Fibroblast of mammary gland (primary cell): Measurements from ENCODE around the gene KCNK17.
A peak's percentile ranks its signal among the peaks of the same experiment; 100 is the strongest.

Experiments used
- DNase-seq: peaks from one replicate; pipeline ENCODE4 v3.0.0-alpha.2; 2010; ENCODE audit warnings: low read depth
- H3K4me3 ChIP-seq: 2 replicates; pipeline ENCODE4 v1.5.1; 2011; ENCODE audit warnings: low read depth, mild to moderate bottlenecking, low read length, moderate library complexity; ENCODE audit not compliant: control insufficient read depth
- TF ChIP-seq, protein P1 (sequence below): conservative IDR thresholded peaks from 2 replicates; pipeline ENCODE4 v1.5.1; 2011; ENCODE audit warnings: low read depth, low read length, inconsistent platforms; ENCODE audit not compliant: control insufficient read depth, insufficient read depth

Gene KCNK17

DNA sequence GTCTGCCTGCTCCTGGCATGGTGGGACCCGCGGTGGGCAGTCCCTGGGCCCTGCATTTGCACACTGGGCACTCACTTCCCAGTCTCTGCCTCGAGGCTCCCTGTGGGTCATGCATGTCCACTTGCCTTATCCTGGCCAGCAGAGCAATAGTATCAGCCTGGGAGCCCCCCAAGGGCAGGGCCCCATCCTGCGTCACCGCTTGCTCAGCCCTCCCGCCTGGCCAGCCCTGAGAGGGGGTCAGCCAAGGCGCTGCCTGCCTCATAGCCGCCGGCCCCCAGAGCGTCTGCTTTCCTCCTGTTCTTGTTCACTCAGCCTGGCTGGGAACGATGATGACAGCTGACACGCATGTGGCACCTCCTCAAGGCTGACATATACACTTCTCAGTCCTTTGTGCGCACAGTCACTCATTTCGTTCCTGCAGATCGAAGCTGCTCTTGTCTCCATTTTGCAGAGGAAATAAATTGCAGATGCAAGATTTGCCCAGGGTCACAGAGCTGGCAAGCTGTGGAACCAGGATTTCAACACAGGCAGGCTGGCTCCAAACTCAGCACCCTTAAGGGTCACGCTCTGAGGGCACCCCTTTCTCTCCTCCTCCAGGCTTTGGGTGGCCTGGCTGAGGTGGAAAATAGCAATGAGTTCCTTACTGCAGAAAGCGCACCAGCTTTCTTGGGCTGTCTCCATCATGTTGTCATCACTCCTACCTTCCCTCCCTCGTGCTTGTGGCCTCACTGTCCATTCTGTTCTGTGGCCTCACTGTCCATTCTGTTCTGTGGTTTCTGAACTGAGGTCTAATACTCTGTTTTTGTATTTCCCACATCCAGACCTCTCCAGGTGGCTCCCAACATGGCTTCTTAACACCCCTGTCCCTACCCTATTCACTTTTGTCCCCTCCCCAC, 17.2 kb downstream of the KCNK17 start:
- TF ChIP-seq, protein P1, sequence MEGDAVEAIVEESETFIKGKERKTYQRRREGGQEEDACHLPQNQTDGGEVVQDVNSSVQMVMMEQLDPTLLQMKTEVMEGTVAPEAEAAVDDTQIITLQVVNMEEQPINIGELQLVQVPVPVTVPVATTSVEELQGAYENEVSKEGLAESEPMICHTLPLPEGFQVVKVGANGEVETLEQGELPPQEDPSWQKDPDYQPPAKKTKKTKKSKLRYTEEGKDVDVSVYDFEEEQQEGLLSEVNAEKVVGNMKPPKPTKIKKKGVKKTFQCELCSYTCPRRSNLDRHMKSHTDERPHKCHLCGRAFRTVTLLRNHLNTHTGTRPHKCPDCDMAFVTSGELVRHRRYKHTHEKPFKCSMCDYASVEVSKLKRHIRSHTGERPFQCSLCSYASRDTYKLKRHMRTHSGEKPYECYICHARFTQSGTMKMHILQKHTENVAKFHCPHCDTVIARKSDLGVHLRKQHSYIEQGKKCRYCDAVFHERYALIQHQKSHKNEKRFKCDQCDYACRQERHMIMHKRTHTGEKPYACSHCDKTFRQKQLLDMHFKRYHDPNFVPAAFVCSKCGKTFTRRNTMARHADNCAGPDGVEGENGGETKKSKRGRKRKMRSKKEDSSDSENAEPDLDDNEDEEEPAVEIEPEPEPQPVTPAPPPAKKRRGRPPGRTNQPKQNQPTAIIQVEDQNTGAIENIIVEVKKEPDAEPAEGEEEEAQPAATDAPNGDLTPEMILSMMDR: no peak
- H3K4me3 ChIP-seq: no peak overlapping the region
- DNase-seq: peak; percentile 47

DNA sequence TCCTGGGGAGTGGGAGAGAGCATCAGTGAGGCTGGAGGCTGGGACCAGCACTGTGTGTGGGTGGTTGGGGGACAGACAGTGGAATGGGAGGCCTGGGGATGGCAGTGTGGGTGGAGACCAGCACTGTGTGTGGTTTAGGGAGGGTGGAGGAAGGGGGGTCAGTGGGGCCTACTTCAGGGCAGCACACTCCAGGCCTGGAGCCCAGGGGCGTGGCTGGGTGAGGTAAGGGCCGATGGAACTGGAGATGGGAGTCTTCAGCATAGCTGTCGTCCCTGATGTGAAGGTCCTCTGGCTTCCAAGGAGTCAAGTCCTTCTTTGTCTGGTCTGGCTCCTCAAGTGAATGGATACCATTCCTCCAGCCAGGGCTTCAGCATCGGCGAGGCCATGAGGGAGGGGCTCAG, 18.6 kb downstream of the KCNK17 start:
- no peak for DNase-seq
- TF ChIP-seq, protein P1: no peak
- H3K4me3 ChIP-seq: no peak overlapping the region

DNA sequence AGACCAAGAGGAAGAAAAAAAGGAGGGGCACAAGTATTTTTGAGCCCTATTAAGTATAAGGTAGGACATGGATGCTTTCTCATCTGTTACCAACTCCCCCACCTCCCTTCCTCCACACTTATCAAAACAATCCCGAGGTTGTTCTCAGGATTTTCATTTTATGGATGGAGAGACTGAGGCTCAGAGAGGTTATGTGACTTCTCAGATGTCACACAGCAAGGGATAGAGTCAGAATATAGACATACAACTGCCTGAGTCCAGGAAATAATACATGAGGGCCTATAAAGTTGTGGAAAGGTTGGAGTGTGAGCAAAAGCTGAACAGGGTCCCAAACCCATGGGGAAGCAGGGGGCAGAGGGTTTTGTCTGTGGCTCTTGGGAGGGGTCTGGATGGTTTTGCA, 19.3 kb downstream of the KCNK17 start:
- no peak overlapping the region for H3K4me3 ChIP-seq
- TF ChIP-seq, protein P1: no peak
- no peak for DNase-seq

DNA sequence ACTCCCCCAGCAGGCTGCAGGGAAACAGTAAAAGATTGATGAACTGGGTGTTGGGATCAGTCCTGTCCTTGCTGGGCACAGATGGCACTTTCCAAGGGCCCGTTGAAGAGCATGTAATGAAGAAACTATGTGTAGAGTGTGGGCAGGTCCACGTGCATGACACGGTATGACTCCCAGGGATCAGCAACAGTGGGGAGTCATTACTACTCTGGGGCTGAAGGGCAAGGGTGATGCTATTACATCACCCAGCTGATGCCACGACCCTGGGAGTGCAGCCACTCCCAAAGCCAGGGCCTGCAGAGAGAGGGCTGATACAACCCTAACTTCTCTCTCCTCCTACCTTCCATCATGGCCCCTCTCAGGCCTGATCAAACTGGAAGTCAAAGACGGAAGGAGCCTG, 20.1 kb downstream of the KCNK17 start:
- TF ChIP-seq, protein P1: no peak
- DNase-seq: no peak
- H3K4me3 ChIP-seq: no peak overlapping the region

DNA sequence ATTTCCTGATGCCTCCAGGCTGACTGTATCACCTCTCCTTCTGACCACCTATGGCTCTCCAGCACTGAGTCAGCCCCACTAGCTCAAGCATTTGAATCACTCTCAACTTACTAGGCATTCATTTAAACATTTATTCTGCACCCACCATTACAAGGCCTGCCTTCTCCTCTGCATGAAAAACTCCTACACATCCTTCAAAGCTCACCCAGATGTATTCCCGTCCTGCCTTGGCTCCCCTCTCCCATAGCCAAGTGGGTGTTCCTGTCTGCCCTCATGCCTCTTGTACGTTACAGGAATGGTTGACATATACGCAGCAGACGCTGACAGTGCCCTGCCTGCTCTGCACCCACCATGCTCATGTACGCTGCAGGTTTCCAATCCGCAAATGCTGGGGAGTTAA, 21.6 kb downstream of the KCNK17 start:
- DNase-seq: no peak
- TF ChIP-seq, protein P1: no peak

DNA sequence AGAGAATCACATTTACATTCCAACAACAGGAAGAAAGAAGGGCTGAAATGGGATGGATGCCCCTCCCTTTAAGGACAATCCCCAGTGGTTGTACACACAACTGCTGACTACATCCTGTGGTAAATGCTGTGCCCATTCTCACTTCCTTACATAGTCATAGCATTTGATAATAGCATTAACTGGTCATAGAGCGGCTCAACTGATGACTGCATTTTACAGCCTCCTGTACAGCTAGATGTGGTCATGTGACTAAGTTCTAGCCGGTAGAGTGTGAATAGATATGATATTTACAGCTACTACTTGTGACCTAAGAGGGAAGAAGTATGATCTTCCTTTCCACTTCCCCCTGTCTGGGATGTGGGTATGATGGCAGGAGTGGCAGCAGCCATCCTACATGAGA, 24.7 kb downstream of the KCNK17 start:
- no peak for DNase-seq
- no peak overlapping the region for H3K4me3 ChIP-seq
- TF ChIP-seq, protein P1: no peak

More for the DNA sequence above, 21.6 kb downstream of the KCNK17 start:
- no peak overlapping the region for H3K4me3 ChIP-seq
